PC-9 (cell line): ENCODE data around the gene KIF9. TPM values are rescaled to one million over a fixed set of nuclear protein-coding genes. Genes with fewer than 3 reads are reported as not detected.
A peak's percentile ranks its signal among the peaks of the same experiment; 100 is the strongest.
"Not testable (repeated sequence)": the region's sequence is repeated elsewhere in the genome, so short reads cannot be mapped to it uniquely, and the experiment has no call there.

ENCODE experiments used
- BruUV-seq: library from RNA; stranded (reverse); fragments of 400-500 nt; replicated peaks from 2 replicates; lab custom pipeline; 2021; lab: Mats Ljungman, UMichigan
- CTCF ChIA-PET: fragments of 300-600 bp; sonication (Branson Sonifier 250); formaldehyde crosslinking; loops from one replicate; lab custom pipeline; 2022; ENCODE audit warnings: antibody characterized with exemption; lab: Charles Lee
- POLR2A ChIA-PET: fragments of 300-600 bp; sonication (Branson Sonifier 250); formaldehyde crosslinking; loops from one replicate; lab custom pipeline; 2022; ENCODE audit warnings: antibody characterized with exemption; ENCODE audit not compliant: unreplicated experiment; lab: Charles Lee
- DNase-seq, 2 experiments: peaks; one replicate each; pipeline versions ENCODE4 v3.0.0 to v3.0.0-alpha.2; 2015 to 2022; ENCODE audit warnings: mixed read lengths in 1 of 2
- H2AFZ ChIP-seq: fragments of 200-600 bp; sonication (generic); 2 replicates; pipeline ENCODE4 v1.8.1; 2017; ENCODE audit warnings: antibody characterized with exemption
- H3F3A ChIP-seq: fragments of 200-600 bp; sonication (generic); 2 replicates; pipeline ENCODE4 v1.8.1; 2017; ENCODE audit warnings: antibody characterized with exemption, mild to moderate bottlenecking, low read depth; ENCODE audit not compliant: insufficient read depth
- H3K27ac ChIP-seq: fragments of 200-600 bp; sonication (generic); 2 replicates; pipeline ENCODE4 v1.6.1; 2016; ENCODE audit warnings: mixed run types
- H3K27me3 ChIP-seq: fragments of 200-600 bp; sonication (generic); 2 replicates; pipeline ENCODE4 v1.6.1; 2016; ENCODE audit warnings: low read depth, mixed run types; ENCODE audit not compliant: insufficient read depth
- H3K36me3 ChIP-seq: fragments of 200-600 bp; sonication (generic); 2 replicates; pipeline ENCODE4 v1.6.1; 2016; ENCODE audit warnings: low read depth, mixed run types
- H3K4me1 ChIP-seq: fragments of 200-600 bp; sonication (generic); replicated peaks from 2 replicates; pipeline ENCODE4 v1.6.1; 2016; ENCODE audit warnings: mixed run types; ENCODE audit not compliant: insufficient read depth
- H3K4me2 ChIP-seq: fragments of 200-600 bp; sonication (generic); 2 replicates; pipeline ENCODE4 v1.6.1; 2017; ENCODE audit warnings: mixed run types
- H3K4me3 ChIP-seq: fragments of 200-600 bp; sonication (generic); 2 replicates; pipeline ENCODE4 v1.6.1; 2016; ENCODE audit warnings: mixed run types
- H3K79me2 ChIP-seq: fragments of 200-600 bp; sonication (generic); 2 replicates; pipeline ENCODE4 v1.6.1; 2017; ENCODE audit warnings: low read depth, mixed run types
- H3K9me2 ChIP-seq: fragments of 200-600 bp; sonication (generic); 2 replicates; pipeline ENCODE4 v1.8.1; 2017; ENCODE audit warnings: mild to moderate bottlenecking; ENCODE audit not compliant: insufficient read depth
- H3K9me3 ChIP-seq: fragments of 200-600 bp; sonication (generic); 2 replicates; pipeline ENCODE4 v1.8.1; 2016; ENCODE audit warnings: low read depth; ENCODE audit not compliant: insufficient read depth
- H4K20me1 ChIP-seq: fragments of 200-600 bp; sonication (generic); 2 replicates; pipeline ENCODE4 v1.8.1; 2017; ENCODE audit not compliant: insufficient read depth
- EZH2 ChIP-seq: fragments of 200-600 bp; sonication (generic); IDR thresholded peaks from 2 replicates; pipeline ENCODE4 v1.8.0; 2017; ENCODE audit warnings: antibody characterized with exemption, low read depth
- intact Hi-C: fragments of 100-400 bp; cut with micrococcal nuclease; formaldehyde crosslinking; loops from one replicate; pipeline ENCODE4 v1.10.0; 2022; ENCODE audit not compliant: unreplicated experiment
- total RNA-seq: library from RNA; stranded (reverse); gene quantifications from 2 replicates; pipeline ENCODE4 v1.2.3, GENCODE V29; 2021
- TF ChIP-seq, protein P1 (sequence below): fragments of 200-600 bp; sonication (generic); conservative IDR thresholded peaks from 2 replicates; pipeline ENCODE4 v1.6.1; 2017; ENCODE audit warnings: mixed run types, antibody characterized with exemption, mild to moderate bottlenecking, moderate library complexity

Gene KIF9
- total RNA-seq, 1 experiment from 2014 or later: 21.4 TPM

- Histone ChIP-seq H2AFZ (no peak overlapping the region), H4K20me1 (no peaks in the 10 kb centered on the region), H3K4me2 (no peak overlapping the region), H3K4me1 (no peaks in the 10 kb centered on the region), H3K4me3 (no peak overlapping the region), H3K36me3 (no peaks in the 10 kb centered on the region), H3K79me2 (no peaks in the 10 kb centered on the region), H3F3A (no peaks in the 10 kb centered on the region), H3K9me2 (no peaks in the 10 kb centered on the region), H3K27me3 (no peaks in the 10 kb centered on the region), H3K27ac (no peak overlapping the region), H3K9me3 (no peaks in the 10 kb centered on the region)
- POLR2A ChIA-PET: no interaction called here
- TF ChIP-seq, protein P1, sequence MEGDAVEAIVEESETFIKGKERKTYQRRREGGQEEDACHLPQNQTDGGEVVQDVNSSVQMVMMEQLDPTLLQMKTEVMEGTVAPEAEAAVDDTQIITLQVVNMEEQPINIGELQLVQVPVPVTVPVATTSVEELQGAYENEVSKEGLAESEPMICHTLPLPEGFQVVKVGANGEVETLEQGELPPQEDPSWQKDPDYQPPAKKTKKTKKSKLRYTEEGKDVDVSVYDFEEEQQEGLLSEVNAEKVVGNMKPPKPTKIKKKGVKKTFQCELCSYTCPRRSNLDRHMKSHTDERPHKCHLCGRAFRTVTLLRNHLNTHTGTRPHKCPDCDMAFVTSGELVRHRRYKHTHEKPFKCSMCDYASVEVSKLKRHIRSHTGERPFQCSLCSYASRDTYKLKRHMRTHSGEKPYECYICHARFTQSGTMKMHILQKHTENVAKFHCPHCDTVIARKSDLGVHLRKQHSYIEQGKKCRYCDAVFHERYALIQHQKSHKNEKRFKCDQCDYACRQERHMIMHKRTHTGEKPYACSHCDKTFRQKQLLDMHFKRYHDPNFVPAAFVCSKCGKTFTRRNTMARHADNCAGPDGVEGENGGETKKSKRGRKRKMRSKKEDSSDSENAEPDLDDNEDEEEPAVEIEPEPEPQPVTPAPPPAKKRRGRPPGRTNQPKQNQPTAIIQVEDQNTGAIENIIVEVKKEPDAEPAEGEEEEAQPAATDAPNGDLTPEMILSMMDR: no peak
- TF ChIP-seq EZH2: no peak
- CTCF ChIA-PET: interaction anchor here (2.0 kb wide), 1 partner anchor 72 kb away, joined by 5 read pairs; no protein-coding TSS in a partner anchor
- intact Hi-C loops: no loop called here
- BruUV-seq: no TSS peak
- DNase-seq: no peak
Observed at GRCh38 chr3:47251689-47252088, 30.9 kb downstream of the KIF9 start.

- intact Hi-C loops, H3K36me3 ChIP-seq, H3K27me3 ChIP-seq, H3F3A ChIP-seq, POLR2A ChIA-PET, H3K27ac ChIP-seq, DNase-seq, H4K20me1 ChIP-seq, H3K9me3 ChIP-seq, H3K9me2 ChIP-seq, H3K79me2 ChIP-seq, H3K4me3 ChIP-seq, H2AFZ ChIP-seq, H3K4me1 ChIP-seq, H3K4me2 ChIP-seq, BruUV-seq: not testable (repeated sequence)
- CTCF ChIA-PET: interaction anchor here (2.0 kb wide), 1 partner anchor 73 kb away, joined by 5 read pairs; no protein-coding TSS in a partner anchor
Observed at GRCh38 chr3:47251085-47251484, 31.5 kb downstream of the KIF9 start.

DNA sequence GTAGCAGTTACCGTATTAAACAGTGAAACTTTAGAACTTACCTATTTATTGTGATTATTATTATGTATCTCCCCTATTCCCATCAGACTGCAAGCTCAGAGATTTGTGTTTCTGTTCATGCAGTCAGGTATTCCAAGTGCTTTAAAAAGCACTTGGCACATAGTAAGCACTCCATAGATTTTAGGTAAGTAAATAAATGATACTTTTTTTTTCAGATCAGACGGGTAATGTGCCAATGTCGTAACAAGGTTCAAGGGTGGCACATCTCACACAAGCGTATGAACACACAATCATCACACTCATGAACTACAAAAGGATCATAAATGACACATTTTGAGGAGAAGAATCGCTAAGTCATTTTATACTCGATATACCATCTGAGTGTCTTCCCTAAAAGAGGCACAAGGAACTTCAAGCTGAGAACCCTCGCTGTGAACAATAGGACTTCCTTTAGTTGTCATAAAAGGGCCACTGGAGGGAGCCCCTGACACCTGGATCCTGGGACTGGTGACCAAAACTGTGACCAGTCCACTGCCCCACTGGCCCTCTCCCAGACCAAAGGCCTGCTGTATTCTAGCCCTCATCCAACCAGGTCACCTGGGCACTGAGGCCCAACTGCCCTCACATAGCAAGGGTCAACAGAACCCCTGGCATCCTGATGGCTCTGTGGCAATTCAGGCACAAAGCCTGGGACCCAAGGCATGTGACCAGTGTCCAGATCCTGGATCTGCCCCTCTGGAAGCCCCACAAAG lies 32.1 kb downstream of the KIF9 start:
- CTCF ChIA-PET: interaction anchor here (0.7 to 2.0 kb wide), 2 partner anchors 73 to 75 kb away, joined by 3 to 5 read pairs; no protein-coding TSS in a partner anchor
- no TSS peak for BruUV-seq
- Histone ChIP-seq H3K9me2 (no peaks in the 10 kb centered on the region), H3K9me3 (no peaks in the 10 kb centered on the region), H3K27ac (no peak overlapping the region), H3K4me2 (no peak overlapping the region), H3K36me3 (no peaks in the 10 kb centered on the region), H3K27me3 (no peaks in the 10 kb centered on the region), H3K4me3 (no peak overlapping the region), H3F3A (no peaks in the 10 kb centered on the region), H3K4me1 (no peaks in the 10 kb centered on the region), H3K79me2 (no peaks in the 10 kb centered on the region), H4K20me1 (no peaks in the 10 kb centered on the region), H2AFZ (no peak overlapping the region)
- POLR2A ChIA-PET: no interaction called here
- TF ChIP-seq EZH2: no peak
- TF ChIP-seq, protein P1: peak; percentile 56
- DNase-seq: peak in 1 of 2 experiments; percentile 41
- intact Hi-C loops: loop anchor here (1.0 kb wide), 1 partner anchor 73 kb away; no protein-coding TSS in a partner anchor
